RWPE2 (cell line): ENCODE data around the gene ARPC4.

Experiments
- ATAC-seq: fragments of 200-7000 bp; cut with Tn5 transposase; 3 replicates; pipeline ENCODE4 v1.9.1; 2021; ENCODE audit warnings: low read depth
- DNase-seq: peaks from one replicate; pipeline ENCODE4 v3.0.0-alpha.2; 2020; ENCODE audit warnings: low spot score
- H3K27ac ChIP-seq: fragments of 450-650 bp; 2 replicates; pipeline ENCODE4 v1.5.1; 2017; ENCODE audit warnings: mild to moderate bottlenecking; ENCODE audit not compliant: poor library complexity, severe bottlenecking
- H3K27me3 ChIP-seq: fragments of 250-450 bp; sonication (Bioruptor Pico); 2 replicates; pipeline ENCODE4 v1.5.1; 2021; ENCODE audit warnings: mild to moderate bottlenecking, moderate library complexity; ENCODE audit not compliant: insufficient read depth, poor library complexity, severe bottlenecking
- H3K36me3 ChIP-seq: fragments of 250-450 bp; sonication (Bioruptor Pico); 2 replicates; pipeline ENCODE4 v1.5.1; 2020; ENCODE audit warnings: low read depth, mild to moderate bottlenecking, moderate library complexity
- H3K4me1 ChIP-seq: fragments of 250-450 bp; sonication (Bioruptor Pico); 2 replicates; pipeline ENCODE4 v1.5.1; 2021; ENCODE audit warnings: mild to moderate bottlenecking, moderate library complexity; ENCODE audit not compliant: insufficient read depth, poor library complexity, severe bottlenecking
- H3K4me3 ChIP-seq: fragments of 250-450 bp; sonication (Bioruptor Pico); 2 replicates; pipeline ENCODE4 v1.5.1; 2021; ENCODE audit warnings: mild to moderate bottlenecking, moderate library complexity; ENCODE audit not compliant: severe bottlenecking
- H3K9me3 ChIP-seq: fragments of 250-450 bp; sonication (Bioruptor Pico); 2 replicates; pipeline ENCODE4 v1.5.1; 2021; ENCODE audit warnings: mild to moderate bottlenecking, moderate library complexity; ENCODE audit not compliant: severe bottlenecking
- CTCF ChIP-seq: fragments of 450-650 bp; IDR thresholded peaks from one replicate; pipeline ENCODE4 v1.5.1; 2017; ENCODE audit warnings: mild to moderate bottlenecking, moderate library complexity; ENCODE audit not compliant: poor library complexity, severe bottlenecking

ARPC4 gene

GRCh38 chr3:9747267-9747666, 45.6 kb upstream of the ARPC4 start:
- H3K4me3 ChIP-seq = no peak overlapping the region
- peaks cover 60% of the 10 kb centered on the region for H3K36me3 ChIP-seq
- H3K27ac ChIP-seq = no peak overlapping the region
- H3K9me3 ChIP-seq = no peaks in the 10 kb centered on the region
- H3K4me1 ChIP-seq = no peaks in the 10 kb centered on the region
- no peaks in the 10 kb centered on the region for H3K27me3 ChIP-seq
- no peak for ATAC-seq
- no peak for DNase-seq
- no peak for TF ChIP-seq CTCF

GRCh38 chr3:9748031-9748430, 44.9 kb upstream of the ARPC4 start:
- Histone ChIP-seq H3K4me3 (no peak overlapping the region), H3K9me3 (no peaks in the 10 kb centered on the region), H3K36me3 (peaks cover 58% of the 10 kb centered on the region), H3K4me1 (no peaks in the 10 kb centered on the region), H3K27me3 (no peaks in the 10 kb centered on the region), H3K27ac (no peak overlapping the region)
- TF ChIP-seq CTCF = no peak
- ATAC-seq = no peak
- no peak for DNase-seq

DNA sequence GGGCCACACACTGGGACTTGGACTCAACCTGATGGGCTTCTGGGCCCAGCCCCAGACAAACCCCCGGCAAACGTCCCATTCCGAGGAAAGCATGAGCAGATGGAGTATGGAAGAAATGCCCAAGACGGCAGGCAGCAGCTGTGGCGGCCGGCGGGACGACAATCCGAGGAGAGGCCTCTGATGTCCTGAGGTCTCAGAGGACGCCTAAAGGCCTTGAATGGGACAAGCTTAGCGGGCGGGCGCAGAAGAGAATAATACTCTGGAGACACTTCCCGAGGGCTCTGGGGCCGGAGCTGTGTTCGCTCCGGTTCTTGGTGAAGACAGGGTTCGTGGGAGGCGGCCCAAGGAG, 43.6 kb upstream of the ARPC4 start:
- no peak for TF ChIP-seq CTCF
- H3K27ac ChIP-seq = peak overlapping the region; percentile 51
- ATAC-seq = no peak; the same call in 2 of the 3 replicates
- no peaks in the 10 kb centered on the region for H3K27me3 ChIP-seq
- peak overlapping the region; percentile 42 for H3K4me3 ChIP-seq
- no peak for DNase-seq
- H3K36me3 ChIP-seq = peaks cover 46% of the 10 kb centered on the region
- H3K4me1 ChIP-seq = no peaks in the 10 kb centered on the region
- H3K9me3 ChIP-seq = no peaks in the 10 kb centered on the region

GRCh38 chr3:9749645-9750555, 43.0 kb upstream of the ARPC4 start, which contains the start of gene OGG1:
Gene OGG1, plus strand, starts transcription at chr3:9749952. Its CDS starts 335 bp downstream, at chr3:9750287.
- Histone ChIP-seq H3K27me3 (no peaks in the 10 kb centered on the region), H3K27ac (peak within 1 kb of the TSS; percentile 51), H3K36me3 (peaks cover 40% of the 10 kb centered on the region), H3K4me3 (peak within 1 kb of the TSS; percentile 42), H3K4me1 (peaks cover under 1% of the 10 kb centered on the region), H3K9me3 (no peaks in the 10 kb centered on the region)
- peak; percentile 97 for DNase-seq
- peak; percentile 95 for ATAC-seq
- TF ChIP-seq CTCF = no peak
